ENCODE measurements around the gene PLA2R1. TPM values are rescaled to one million over a fixed set of nuclear protein-coding genes. Genes with fewer than 3 reads are reported as not detected.
A peak's percentile ranks its signal among the peaks of the same experiment; 100 is the strongest.

PLA2R1 gene
- polyA plus RNA-seq, 4 donors: 3.3 to 24.6 (median 4.3) TPM

GRCh38 chr2:159895258-159896065, 167.0 kb downstream of the PLA2R1 start:
- no peaks in the 10 kb centered on the region for H3K27me3 ChIP-seq (ENCODE audit: control insufficient read depth in 3 of 3, insufficient read depth in 3 of 3, low read length in 3 of 3)
- no peak overlapping the region for H3K4me3 ChIP-seq (ENCODE audit: low read depth in 1 of 3, low read length in 3 of 3)
- H3K9me3 ChIP-seq (ENCODE audit: control insufficient read depth in 2 of 2, insufficient read depth in 1 of 2, low read depth in 1 of 2, low read length in 1 of 2): no peaks in the 10 kb centered on the region
- FAIRE-seq: no peak
- 59 to 61% (median 61%) methylated on average over 4 of the region's 4 CpGs for WGBS, 3 donors
- H3K36me3 ChIP-seq (ENCODE audit: control insufficient read depth in 3 of 3, insufficient read depth in 2 of 3, low read depth in 1 of 3, low read length in 3 of 3): peaks cover 0 to 12% (median 0%) of the 10 kb centered on the region in 3 donors
- no peak overlapping the region for H3K27ac ChIP-seq (ENCODE audit: low read depth in 1 of 3, low read length in 2 of 3)
- H3K4me1 ChIP-seq (ENCODE audit: control insufficient read depth in 3 of 3, insufficient read depth in 2 of 3, low read depth in 1 of 3, low read length in 2 of 3): peaks cover 2 to 42% (median 13%) of the 10 kb centered on the region in 3 donors
- peak in 1 of 2 donors; percentile 35 for DNase-seq

GRCh38 chr2:159894145-159894838, 168.1 kb downstream of the PLA2R1 start:
- peak overlapping the region in 1 of 3 donors; percentile 53 for H3K27ac ChIP-seq (ENCODE audit: low read depth in 1 of 3, low read length in 2 of 3)
- FAIRE-seq: no peak
- WGBS, 3 donors: 75 to 79% (median 78%) methylated on average over 8 of the region's 8 CpGs

GRCh38 chr2:159892990-159893810, 169.2 kb downstream of the PLA2R1 start:
- H3K4me3 ChIP-seq (ENCODE audit: low read depth in 1 of 3, low read length in 3 of 3): no peak overlapping the region
- 80 to 83% (median 81%) methylated on average over 8 of the region's 8 CpGs for WGBS, 3 donors
- peak overlapping the region in 1 of 3 donors; percentile 58 for H3K27ac ChIP-seq (ENCODE audit: low read depth in 1 of 3, low read length in 2 of 3)
- H3K36me3 ChIP-seq (ENCODE audit: control insufficient read depth in 3 of 3, insufficient read depth in 2 of 3, low read depth in 1 of 3, low read length in 3 of 3): peaks cover 0 to 6% (median 0%) of the 10 kb centered on the region in 3 donors
- no peak for FAIRE-seq
- peaks cover 0 to 32% (median 13%) of the 10 kb centered on the region in 3 donors for H3K4me1 ChIP-seq (ENCODE audit: control insufficient read depth in 3 of 3, insufficient read depth in 2 of 3, low read depth in 1 of 3, low read length in 2 of 3)
- no peak for DNase-seq
- H3K9me3 ChIP-seq (ENCODE audit: control insufficient read depth in 2 of 2, insufficient read depth in 1 of 2, low read depth in 1 of 2, low read length in 1 of 2): no peaks in the 10 kb centered on the region
- H3K27me3 ChIP-seq (ENCODE audit: control insufficient read depth in 3 of 3, insufficient read depth in 3 of 3, low read length in 3 of 3): no peaks in the 10 kb centered on the region

More at GRCh38 chr2:159894145-159894838, 168.1 kb downstream of the PLA2R1 start:
- no peak overlapping the region for H3K4me3 ChIP-seq (ENCODE audit: low read depth in 1 of 3, low read length in 3 of 3)
- no peaks in the 10 kb centered on the region for H3K9me3 ChIP-seq (ENCODE audit: control insufficient read depth in 2 of 2, insufficient read depth in 1 of 2, low read depth in 1 of 2, low read length in 1 of 2)
- H3K27me3 ChIP-seq (ENCODE audit: control insufficient read depth in 3 of 3, insufficient read depth in 3 of 3, low read length in 3 of 3): no peaks in the 10 kb centered on the region
- peaks cover 0 to 9% (median 0%) of the 10 kb centered on the region in 3 donors for H3K36me3 ChIP-seq (ENCODE audit: control insufficient read depth in 3 of 3, insufficient read depth in 2 of 3, low read depth in 1 of 3, low read length in 3 of 3)
- H3K4me1 ChIP-seq (ENCODE audit: control insufficient read depth in 3 of 3, insufficient read depth in 2 of 3, low read depth in 1 of 3, low read length in 2 of 3): peaks cover 2 to 42% (median 13%) of the 10 kb centered on the region in 3 donors
- DNase-seq: no peak

GRCh38 chr2:159891917-159892730, 170.3 kb downstream of the PLA2R1 start:
- Histone ChIP-seq H3K36me3 (ENCODE audit: control insufficient read depth in 3 of 3, insufficient read depth in 2 of 3, low read depth in 1 of 3, low read length in 3 of 3) (peaks cover 0 to 6% (median 0%) of the 10 kb centered on the region in 3 donors), H3K4me1 (ENCODE audit: control insufficient read depth in 3 of 3, insufficient read depth in 2 of 3, low read depth in 1 of 3, low read length in 2 of 3) (peaks cover 0 to 26% (median 13%) of the 10 kb centered on the region in 3 donors), H3K9me3 (ENCODE audit: control insufficient read depth in 2 of 2, insufficient read depth in 1 of 2, low read depth in 1 of 2, low read length in 1 of 2) (no peaks in the 10 kb centered on the region), H3K27ac (ENCODE audit: low read depth in 1 of 3, low read length in 2 of 3) (peak overlapping the region in 2 of 3 donors; percentile 22 to 58), H3K4me3 (ENCODE audit: low read depth in 1 of 3, low read length in 3 of 3) (no peak overlapping the region), H3K27me3 (ENCODE audit: control insufficient read depth in 3 of 3, insufficient read depth in 3 of 3, low read length in 3 of 3) (no peaks in the 10 kb centered on the region)
- 16 to 68% (median 32%) methylated on average over 2 of the region's 2 CpGs for WGBS, 3 donors
- DNase-seq (peak in 1 of 2 donors; percentile 52), FAIRE-seq (no peak)

- Histone ChIP-seq H3K4me1 (ENCODE audit: control insufficient read depth in 3 of 3, insufficient read depth in 2 of 3, low read depth in 1 of 3, low read length in 2 of 3) (peaks cover 0 to 26% (median 13%) of the 10 kb centered on the region in 3 donors), H3K27ac (ENCODE audit: low read depth in 1 of 3, low read length in 2 of 3) (no peak overlapping the region), H3K4me3 (ENCODE audit: low read depth in 1 of 3, low read length in 3 of 3) (no peak overlapping the region), H3K9me3 (ENCODE audit: control insufficient read depth in 2 of 2, insufficient read depth in 1 of 2, low read depth in 1 of 2, low read length in 1 of 2) (no peaks in the 10 kb centered on the region), H3K36me3 (ENCODE audit: control insufficient read depth in 3 of 3, insufficient read depth in 2 of 3, low read depth in 1 of 3, low read length in 3 of 3) (peaks cover 0 to 6% (median 0%) of the 10 kb centered on the region in 3 donors), H3K27me3 (ENCODE audit: control insufficient read depth in 3 of 3, insufficient read depth in 3 of 3, low read length in 3 of 3) (no peaks in the 10 kb centered on the region)
- no peak for FAIRE-seq
- DNase-seq: no peak
These were observed 171.2 kb downstream of the PLA2R1 start for GRCh38 chr2:159891267-159891588.

GRCh38 chr2:159890551-159891266, 171.7 kb downstream of the PLA2R1 start:
- no peak for DNase-seq
- Histone ChIP-seq H3K27ac (ENCODE audit: low read depth in 1 of 3, low read length in 2 of 3) (no peak overlapping the region), H3K36me3 (ENCODE audit: control insufficient read depth in 3 of 3, insufficient read depth in 2 of 3, low read depth in 1 of 3, low read length in 3 of 3) (peaks cover 0 to 6% (median 3%) of the 10 kb centered on the region in 3 donors), H3K4me1 (ENCODE audit: control insufficient read depth in 3 of 3, insufficient read depth in 2 of 3, low read depth in 1 of 3, low read length in 2 of 3) (peaks cover 0 to 26% (median 13%) of the 10 kb centered on the region in 3 donors), H3K27me3 (ENCODE audit: control insufficient read depth in 3 of 3, insufficient read depth in 3 of 3, low read length in 3 of 3) (no peaks in the 10 kb centered on the region), H3K4me3 (ENCODE audit: low read depth in 1 of 3, low read length in 3 of 3) (no peak overlapping the region), H3K9me3 (ENCODE audit: control insufficient read depth in 2 of 2, insufficient read depth in 1 of 2, low read depth in 1 of 2, low read length in 1 of 2) (no peaks in the 10 kb centered on the region)
- 83 to 96% (median 92%) methylated on average over 1 of the region's 1 CpG for WGBS, 3 donors
- FAIRE-seq: no peak

- no peak overlapping the region for H3K4me3 ChIP-seq (ENCODE audit: low read depth in 1 of 3, low read length in 3 of 3)
- H3K27me3 ChIP-seq (ENCODE audit: control insufficient read depth in 3 of 3, insufficient read depth in 3 of 3, low read length in 3 of 3): no peaks in the 10 kb centered on the region
- no peaks in the 10 kb centered on the region for H3K4me1 ChIP-seq (ENCODE audit: control insufficient read depth in 3 of 3, insufficient read depth in 2 of 3, low read depth in 1 of 3, low read length in 2 of 3)
- 69 to 84% (median 79%) methylated on average over 5 of the region's 5 CpGs for WGBS, 3 donors
- FAIRE-seq (no peak), DNase-seq (no peak)
- H3K36me3 ChIP-seq (ENCODE audit: control insufficient read depth in 3 of 3, insufficient read depth in 2 of 3, low read depth in 1 of 3, low read length in 3 of 3): peaks cover 6 to 16% (median 13%) of the 10 kb centered on the region in 3 donors
- no peak overlapping the region for H3K27ac ChIP-seq (ENCODE audit: low read depth in 1 of 3, low read length in 2 of 3)
- no peaks in the 10 kb centered on the region for H3K9me3 ChIP-seq (ENCODE audit: control insufficient read depth in 2 of 2, insufficient read depth in 1 of 2, low read depth in 1 of 2, low read length in 1 of 2)
These were observed 180.2 kb downstream of the PLA2R1 start for GRCh38 chr2:159882130-159882745.
